K562 (cell line): ENCODE data around the gene GRIA1. TPM values are rescaled to one million over a fixed set of nuclear protein-coding genes. Genes with fewer than 3 reads are reported as not detected.

ENCODE experiments used
- ATAC-seq: fragments of 200-7000 bp; cut with Tn5 transposase; 3 replicates; pipeline ENCODE4 v1.9.1; 2020; ENCODE audit warnings: moderate library complexity
- BruUV-seq: library from RNA; stranded (reverse); fragments of 400-500 nt; replicated peaks from 2 replicates; lab custom pipeline; 2021; lab: Mats Ljungman, UMichigan
- CTCF ChIA-PET: fragments of 300-600 bp; formaldehyde crosslinking; extraction: SDS; loops from one replicate; lab custom pipeline; 2021; ENCODE audit warnings: low intra/inter-chr PET ratio; lab: Yijun Ruan, JAX
- POLR2A ChIA-PET: fragments of 300-600, 350-650 bp; sonication (Branson Sonifier 250); formaldehyde crosslinking; extraction: SDS; loops from one replicate; lab custom pipeline; 2021; ENCODE audit warnings: antibody characterized with exemption, inconsistent platforms; lab: Yijun Ruan, JAX
- DNase-seq, 4 experiments: peaks; one replicate each; pipeline versions ENCODE4 v3.0.0 to v3.0.0-alpha.2; 2011 to 2018; ENCODE audit warnings: low spot score in 3 of 4, mixed read lengths in 3 of 4; ENCODE audit errors: extremely low read depth in 1 of 4
- FAIRE-seq: peaks from 2 replicates; lab custom pipeline; 2011; peaks lifted over from hg19 to GRCh38; lab: Jason Lieb, UNC
- H2AFZ ChIP-seq: 2 replicates; pipeline ENCODE4 v1.6.0; 2011; ENCODE audit warnings: low read depth, low read length, control low read depth, inconsistent platforms
- H3K27ac ChIP-seq: fragments of 200-600 bp; 3 replicates; pipeline ENCODE4 v1.8.0; 2011; ENCODE audit warnings: low read depth, mild to moderate bottlenecking, control low read depth, inconsistent platforms, low read length, moderate library complexity, mixed read lengths; ENCODE audit errors: extremely low read depth
- H3K27me3 ChIP-seq, 2 experiments: fragments of 300-600 bp in 1 of 2; 2 replicates in 1 of 2; 3 replicates in 1 of 2; pipeline versions ENCODE4 v1.6.0 to v1.8.0; 2011; ENCODE audit warnings: inconsistent platforms in 2 of 2, low read length in 2 of 2, mild to moderate bottlenecking in 1 of 2, mixed read lengths in 1 of 2, moderate library complexity in 1 of 2; ENCODE audit not compliant: control insufficient read depth in 2 of 2, insufficient read depth in 2 of 2
- H3K36me3 ChIP-seq: fragments of 300-600 bp; 3 replicates; pipeline ENCODE4 v1.8.0; 2011; ENCODE audit warnings: mild to moderate bottlenecking, low read length, inconsistent platforms; ENCODE audit not compliant: control insufficient read depth, insufficient read depth
- H3K4me1 ChIP-seq, 2 experiments: fragments of 200-600 bp in 1 of 2; replicated peaks in 1 of 2; 2 replicates in 1 of 2; 3 replicates in 1 of 2; pipeline versions ENCODE4 v1.5.1 to v1.8.0; 2011; ENCODE audit warnings: inconsistent platforms in 2 of 2, low read length in 2 of 2, mild to moderate bottlenecking in 1 of 2, mixed read lengths in 1 of 2, moderate library complexity in 1 of 2; ENCODE audit not compliant: control insufficient read depth in 2 of 2, insufficient read depth in 2 of 2
- H3K4me2 ChIP-seq: 2 replicates; pipeline ENCODE4 v1.6.1; 2011; ENCODE audit warnings: low read length, control low read depth, inconsistent platforms, mixed read lengths; ENCODE audit not compliant: insufficient read depth
- H3K4me3 ChIP-seq: fragments of 200-600 bp; sonication (generic), shearing (Covaris generic); 2 replicates; pipeline ENCODE4 v1.5.1; 2016; ENCODE audit warnings: control low read depth, inconsistent platforms
- H3K79me2 ChIP-seq: fragments of 200-600 bp; 3 replicates; pipeline ENCODE4 v1.8.0; 2011; ENCODE audit warnings: low read length, inconsistent platforms; ENCODE audit not compliant: control insufficient read depth, insufficient read depth
- H3K9ac ChIP-seq, 2 experiments: 2 replicates each; pipeline versions ENCODE4 v1.6.0 to v1.6.1; 2011; ENCODE audit warnings: low read depth in 2 of 2, low read length in 2 of 2, control low read depth in 1 of 2, inconsistent platforms in 1 of 2, mild to moderate bottlenecking in 1 of 2, mixed read lengths in 1 of 2; ENCODE audit not compliant: insufficient read depth in 1 of 2
- H3K9me1 ChIP-seq: one replicate; pipeline ENCODE4 v1.6.0; 2011; ENCODE audit warnings: inconsistent platforms, mild to moderate bottlenecking, low read length, moderate library complexity; ENCODE audit not compliant: control insufficient read depth, insufficient read depth
- H3K9me3 ChIP-seq: replicated peaks from 2 replicates; pipeline ENCODE4 v1.5.1; 2011; ENCODE audit warnings: low read depth, low read length, inconsistent platforms; ENCODE audit not compliant: control insufficient read depth, insufficient read depth
- H4K20me1 ChIP-seq: replicated peaks from 2 replicates; pipeline ENCODE4 v1.6.1; 2011; ENCODE audit warnings: low read length, inconsistent platforms, mixed read lengths; ENCODE audit not compliant: control insufficient read depth, insufficient read depth
- BHLHE40 ChIP-seq: IDR thresholded peaks from 2 replicates; pipeline ENCODE4 v1.6.1; 2011; ENCODE audit warnings: low read length, improper control_type of control experiment
- FOXJ2 ChIP-seq: fragments of 200-800 bp; sonication (Bioruptor generic); IDR thresholded peaks from 2 replicates; pipeline ENCODE4 v1.6.1; 2016; ENCODE audit warnings: missing genetic modification characterization, missing compliant biosample characterization
- HMG20B ChIP-seq: fragments of 250-450 bp; sonication (Bioruptor Pico); IDR thresholded peaks from 2 replicates; pipeline ENCODE4 v1.5.0; 2021; ENCODE audit warnings: mild to moderate bottlenecking
- HSF4 ChIP-seq: fragments of 250-450 bp; sonication (Bioruptor Pico); IDR thresholded peaks from 2 replicates; pipeline ENCODE4 v2.1.2; 2022; ENCODE audit warnings: mild to moderate bottlenecking, moderate library complexity, borderline replicate concordance
- NFRKB ChIP-seq: fragments of 450-650 bp; IDR thresholded peaks from 2 replicates; pipeline ENCODE4 v1.6.1; 2016; ENCODE audit warnings: low read depth
- NFXL1 ChIP-seq: fragments of 450-650 bp; formaldehyde crosslinking; IDR thresholded peaks from 2 replicates; pipeline ENCODE4 v1.4.0; 2021; ENCODE audit warnings: mild to moderate bottlenecking
- RBM39 ChIP-seq: fragments of 200-400 bp; formaldehyde crosslinking; optimal IDR thresholded peaks from 2 replicates; pipeline ENCODE3; 2018; ENCODE audit warnings: low read depth, low read length
- TBP ChIP-seq: optimal IDR thresholded peaks from 2 replicates; pipeline ENCODE3; 2011; ENCODE audit warnings: low read depth, low read length, improper control_type of control experiment
- XRCC4 ChIP-seq: IDR thresholded peaks from one replicate; pipeline ENCODE4 v1.6.1; 2011; ENCODE audit not compliant: insufficient read depth, insufficient read length; ENCODE audit errors: extremely low read depth
- ZC3H11A ChIP-seq: IDR thresholded peaks from 2 replicates; pipeline ENCODE4 v1.6.1; 2012; ENCODE audit warnings: low read depth, low read length, improper control_type of control experiment
- ZFP1 ChIP-seq: fragments of 450-650 bp; formaldehyde crosslinking; IDR thresholded peaks from 2 replicates; pipeline ENCODE4 v1.4.0; 2020; ENCODE audit warnings: mild to moderate bottlenecking, mixed read lengths
- ZNF445 ChIP-seq: fragments of 250-450 bp; sonication (Bioruptor Pico); IDR thresholded peaks from 2 replicates; pipeline ENCODE4 v1.4.0; 2020; ENCODE audit warnings: low read depth, mild to moderate bottlenecking, moderate library complexity
- ZNF584 ChIP-seq: fragments of 200-800 bp; sonication (Bioruptor generic); IDR thresholded peaks from 2 replicates; pipeline ENCODE4 v1.6.1; 2016; ENCODE audit warnings: low read depth, mild to moderate bottlenecking, missing genetic modification characterization, missing compliant biosample characterization
- ZNF699 ChIP-seq: fragments of 250-450 bp; sonication (Bioruptor Pico); IDR thresholded peaks from 2 replicates; pipeline ENCODE4 v1.8.0; 2021; ENCODE audit warnings: mild to moderate bottlenecking, moderate library complexity; ENCODE audit not compliant: insufficient replicate concordance
- ZNF76 ChIP-seq: fragments of 250-450 bp; sonication (Bioruptor Pico); IDR thresholded peaks from 2 replicates; pipeline ENCODE4 v1.4.0; 2020; ENCODE audit warnings: mild to moderate bottlenecking, moderate library complexity, borderline replicate concordance
- WGBS: fragments of 100-300 bp; shearing (Covaris generic); methylation state at CpG from one replicate; pipeline ENCODE4 v1.1.6; 2016; ENCODE audit warnings: low coverage, mixed read lengths; ENCODE audit not compliant: insufficient coverage; ENCODE audit errors: missing lambda C conversion rate; 5-methylcytosine and 5-hydroxymethylcytosine counted together
- in situ Hi-C: fragments of 300-500 bp; cut with MboI; formaldehyde crosslinking; loops from 4 replicates; pipeline ENCODE4 v1.15.0; 2018; ENCODE audit warnings: inconsistent platforms, mixed read lengths
- intact Hi-C: fragments of 100-400 bp; cut with micrococcal nuclease; formaldehyde crosslinking; loops from 2 replicates; pipeline ENCODE4 v1.14.2; 2022
- polyA plus RNA-seq, 8 experiments: library from polyadenylated mRNA; depleted of rRNA in 4 of 8; stranded (reverse) in 5 of 8; unstranded in 3 of 8; fragments of >200 nt; fragmentation: Nextera tagmentation in 2 of 8; fragmentation: Illumina TruSeq in 1 of 8; extraction: Ambion mirVana in 2 of 8; extraction: Trizol in 1 of 8; gene quantifications; 2 replicates each; pipeline versions ENCODE4 v1.2.1 to v1.2.3, GENCODE V29; 2011 to 2014; ENCODE audit warnings: inconsistent platforms in 1 of 8, missing spikeins in 1 of 8
- total RNA-seq, 7 experiments: library from RNA; depleted of rRNA in 6 of 7; stranded (reverse); fragments of >200 nt in 6 of 7; fragmentation: Illumina TruSeq in 2 of 7; extraction: Trizol in 2 of 7; gene quantifications; 2 replicates each; pipeline versions ENCODE4 v1.2.1 to v1.2.3, GENCODE V29; 2011 to 2021; ENCODE audit warnings: low replicate concordance in 1 of 7
- TF ChIP-seq, protein P1 (sequence below): sonication (generic); formaldehyde crosslinking; IDR thresholded peaks from 2 replicates; pipeline ENCODE4 v1.8.0; 2022; ENCODE audit warnings: mild to moderate bottlenecking, missing genetic modification reagents
- TF ChIP-seq, protein P2 (sequence below): fragments of 450-650 bp; formaldehyde crosslinking; IDR thresholded peaks from 2 replicates; pipeline ENCODE4 v1.4.0; 2020; ENCODE audit warnings: mild to moderate bottlenecking, moderate library complexity

GRIA1 gene
- total and polyA plus RNA-seq, 9 of the 15 experiments (the other 6 are each of a cell fraction or from before 2014, with no cell fraction given): not detected

DNA sequence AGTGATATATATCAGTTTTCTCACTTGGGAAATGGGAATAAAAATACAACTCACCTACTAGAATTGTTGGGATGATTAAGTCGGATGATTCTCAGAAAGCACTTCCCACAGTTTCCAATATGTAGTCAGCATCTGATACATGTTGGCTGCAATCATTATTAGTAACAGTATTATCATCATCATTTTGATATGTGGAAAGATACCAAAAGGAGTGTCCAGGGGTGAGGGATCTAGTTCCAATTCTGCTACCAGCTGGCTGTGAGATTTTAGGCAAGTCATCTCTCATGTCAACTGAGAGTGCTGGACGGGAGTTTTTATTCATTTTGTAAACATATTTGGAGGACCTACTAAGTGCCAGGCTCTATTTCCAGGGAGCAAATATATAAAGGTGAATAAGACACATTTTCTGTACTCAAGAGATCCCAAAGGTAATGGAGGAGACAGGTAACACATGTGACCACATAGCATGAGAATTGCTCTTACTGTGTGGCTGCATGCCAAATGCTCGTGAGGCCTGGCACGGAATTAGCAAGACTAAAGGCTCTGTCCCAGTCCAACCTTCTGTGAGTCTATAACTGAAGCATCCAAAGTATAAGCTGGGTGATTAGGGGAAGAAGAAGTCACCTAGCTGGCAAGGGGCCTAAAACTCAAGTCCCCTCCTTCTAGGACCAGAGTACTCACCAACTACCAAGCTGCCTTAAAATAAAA lies 83.0 kb downstream of the GRIA1 start:
- Histone ChIP-seq H3K4me1 (no peaks in the 10 kb centered on the region), H3K4me3 (no peak overlapping the region), H3K9me3 (no peaks in the 10 kb centered on the region), H3K36me3 (no peaks in the 10 kb centered on the region), H3K79me2 (no peaks in the 10 kb centered on the region), H3K9ac (no peak overlapping the region), H2AFZ (no peak overlapping the region), H3K9me1 (no peaks in the 10 kb centered on the region), H3K4me2 (no peak overlapping the region), H4K20me1 (no peaks in the 10 kb centered on the region), H3K27me3 (no peaks in the 10 kb centered on the region), H3K27ac (no peak overlapping the region)
- ChIA-PET POLR2A (interaction anchor here (1.1 kb wide), 1 partner anchor 7 kb away, joined by 3 read pairs; no protein-coding TSS in a partner anchor), CTCF (no interaction called here)
- no TSS peak for BruUV-seq
- ATAC-seq: no peak
- TF ChIP-seq, protein P1, sequence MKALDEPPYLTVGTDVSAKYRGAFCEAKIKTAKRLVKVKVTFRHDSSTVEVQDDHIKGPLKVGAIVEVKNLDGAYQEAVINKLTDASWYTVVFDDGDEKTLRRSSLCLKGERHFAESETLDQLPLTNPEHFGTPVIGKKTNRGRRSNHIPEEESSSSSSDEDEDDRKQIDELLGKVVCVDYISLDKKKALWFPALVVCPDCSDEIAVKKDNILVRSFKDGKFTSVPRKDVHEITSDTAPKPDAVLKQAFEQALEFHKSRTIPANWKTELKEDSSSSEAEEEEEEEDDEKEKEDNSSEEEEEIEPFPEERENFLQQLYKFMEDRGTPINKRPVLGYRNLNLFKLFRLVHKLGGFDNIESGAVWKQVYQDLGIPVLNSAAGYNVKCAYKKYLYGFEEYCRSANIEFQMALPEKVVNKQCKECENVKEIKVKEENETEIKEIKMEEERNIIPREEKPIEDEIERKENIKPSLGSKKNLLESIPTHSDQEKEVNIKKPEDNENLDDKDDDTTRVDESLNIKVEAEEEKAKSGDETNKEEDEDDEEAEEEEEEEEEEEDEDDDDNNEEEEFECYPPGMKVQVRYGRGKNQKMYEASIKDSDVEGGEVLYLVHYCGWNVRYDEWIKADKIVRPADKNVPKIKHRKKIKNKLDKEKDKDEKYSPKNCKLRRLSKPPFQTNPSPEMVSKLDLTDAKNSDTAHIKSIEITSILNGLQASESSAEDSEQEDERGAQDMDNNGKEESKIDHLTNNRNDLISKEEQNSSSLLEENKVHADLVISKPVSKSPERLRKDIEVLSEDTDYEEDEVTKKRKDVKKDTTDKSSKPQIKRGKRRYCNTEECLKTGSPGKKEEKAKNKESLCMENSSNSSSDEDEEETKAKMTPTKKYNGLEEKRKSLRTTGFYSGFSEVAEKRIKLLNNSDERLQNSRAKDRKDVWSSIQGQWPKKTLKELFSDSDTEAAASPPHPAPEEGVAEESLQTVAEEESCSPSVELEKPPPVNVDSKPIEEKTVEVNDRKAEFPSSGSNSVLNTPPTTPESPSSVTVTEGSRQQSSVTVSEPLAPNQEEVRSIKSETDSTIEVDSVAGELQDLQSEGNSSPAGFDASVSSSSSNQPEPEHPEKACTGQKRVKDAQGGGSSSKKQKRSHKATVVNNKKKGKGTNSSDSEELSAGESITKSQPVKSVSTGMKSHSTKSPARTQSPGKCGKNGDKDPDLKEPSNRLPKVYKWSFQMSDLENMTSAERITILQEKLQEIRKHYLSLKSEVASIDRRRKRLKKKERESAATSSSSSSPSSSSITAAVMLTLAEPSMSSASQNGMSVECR (CRISPR knock-in tag): no peak
- TF ChIP-seq XRCC4 (no peak), ZNF699 (no peak), BHLHE40 (no peak), RBM39 (no peak), NFXL1 (CRISPR knock-in tag) (no peak), ZFP1 (CRISPR knock-in tag) (no peak), HSF4 (CRISPR knock-in tag) (no peak), ZC3H11A (no peak), NFRKB (no peak), ZNF445 (CRISPR knock-in tag) (no peak), ZNF76 (CRISPR knock-in tag) (no peak), HMG20B (CRISPR knock-in tag) (no peak), FOXJ2 (tag) (no peak), TBP (no peak), ZNF584 (CRISPR knock-in tag) (no peak)
- TF ChIP-seq, protein P2, sequence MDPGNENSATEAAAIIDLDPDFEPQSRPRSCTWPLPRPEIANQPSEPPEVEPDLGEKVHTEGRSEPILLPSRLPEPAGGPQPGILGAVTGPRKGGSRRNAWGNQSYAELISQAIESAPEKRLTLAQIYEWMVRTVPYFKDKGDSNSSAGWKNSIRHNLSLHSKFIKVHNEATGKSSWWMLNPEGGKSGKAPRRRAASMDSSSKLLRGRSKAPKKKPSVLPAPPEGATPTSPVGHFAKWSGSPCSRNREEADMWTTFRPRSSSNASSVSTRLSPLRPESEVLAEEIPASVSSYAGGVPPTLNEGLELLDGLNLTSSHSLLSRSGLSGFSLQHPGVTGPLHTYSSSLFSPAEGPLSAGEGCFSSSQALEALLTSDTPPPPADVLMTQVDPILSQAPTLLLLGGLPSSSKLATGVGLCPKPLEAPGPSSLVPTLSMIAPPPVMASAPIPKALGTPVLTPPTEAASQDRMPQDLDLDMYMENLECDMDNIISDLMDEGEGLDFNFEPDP (CRISPR knock-in tag): no peak
- no peak for FAIRE-seq
- WGBS: 0% methylated on average over 4 of the region's 4 CpGs
- intact Hi-C loops: no loop called here
- no peak for DNase-seq
- in situ Hi-C loops: no loop called here
